HG03565 (cell line): ENCODE data around the gene SPATA6.
"Not testable (repeated sequence)": the region's sequence is repeated elsewhere in the genome, so short reads cannot be mapped to it uniquely, and the experiment has no call there.

Source experiments
- ATAC-seq: cut with Tn5 transposase; IDR thresholded peaks from one replicate; pipeline ENCODE4 v1.9.1; 2021; ENCODE audit warnings: mild to moderate bottlenecking, moderate library complexity; ENCODE audit not compliant: unreplicated experiment

SPATA6 gene

DNA sequence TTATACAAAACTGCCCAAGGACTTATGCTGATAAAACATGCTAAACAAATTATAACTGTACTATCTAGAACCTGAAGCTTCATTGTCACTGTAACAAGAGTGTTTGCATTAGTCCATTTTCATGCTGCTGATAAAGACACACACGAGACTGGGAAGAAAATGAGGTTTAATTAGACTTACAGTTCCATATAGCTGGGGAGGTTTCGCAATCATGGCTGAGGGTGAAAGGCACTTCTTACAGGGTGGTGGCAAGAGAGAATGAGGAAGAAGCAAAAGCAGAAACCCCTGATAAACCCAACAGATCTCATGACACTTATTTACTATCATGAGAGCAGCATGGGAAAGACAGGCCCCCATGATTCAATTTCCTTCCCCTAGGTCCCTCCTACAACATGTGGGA, 100.4 kb downstream of the SPATA6 start:
- no peak for ATAC-seq

GRCh38 chr1:48362901-48363300, 109.1 kb downstream of the SPATA6 start:
- no peak for ATAC-seq

- no peak for ATAC-seq
These were observed 115.1 kb downstream of the SPATA6 start for GRCh38 chr1:48356901-48357300.

DNA sequence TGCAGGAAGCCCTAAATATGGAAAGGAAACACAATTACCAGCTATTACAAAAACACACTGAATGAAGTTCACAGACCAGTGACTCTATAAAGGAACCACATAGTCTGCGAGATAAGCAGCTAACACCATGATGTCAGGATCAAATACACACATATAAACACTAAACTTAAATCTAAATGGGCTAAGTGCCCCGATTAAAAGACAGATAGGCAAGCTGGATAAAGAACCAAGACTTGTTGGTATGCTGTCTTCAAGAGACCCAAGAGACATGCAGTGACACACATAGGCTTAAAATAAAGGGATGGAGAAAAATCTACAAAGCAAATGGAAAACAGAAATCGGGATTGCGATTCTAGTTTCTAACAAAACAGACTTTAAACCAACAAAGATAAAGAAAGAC, 127.6 kb downstream of the SPATA6 start:
- no peak for ATAC-seq

GRCh38 chr1:48341221-48341620, 130.8 kb downstream of the SPATA6 start:
- ATAC-seq: no peak

DNA sequence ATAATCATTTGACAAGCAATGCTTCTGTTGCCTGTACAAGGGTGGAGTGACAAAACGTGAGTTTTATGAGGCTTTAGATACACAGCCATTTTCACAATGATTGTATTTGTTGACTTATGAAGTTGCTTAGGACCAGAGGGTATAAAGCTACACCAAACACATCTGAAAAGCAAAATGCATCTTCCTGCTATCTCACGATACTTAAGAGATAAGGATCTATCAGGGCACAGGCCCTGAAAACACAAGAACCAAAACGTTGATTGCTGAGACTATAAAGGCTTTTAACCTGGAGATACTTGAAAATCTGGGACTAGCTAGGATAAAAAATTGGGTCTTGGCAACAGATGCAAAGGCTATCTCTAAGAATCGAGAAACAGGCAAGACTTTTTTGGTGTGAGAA, 133.7 kb downstream of the SPATA6 start:
- no peak for ATAC-seq

- ATAC-seq: no peak
These were observed 138.7 kb downstream of the SPATA6 start for GRCh38 chr1:48333316-48333715.

GRCh38 chr1:48332115-48332514, 139.9 kb downstream of the SPATA6 start:
- ATAC-seq: no peak

DNA sequence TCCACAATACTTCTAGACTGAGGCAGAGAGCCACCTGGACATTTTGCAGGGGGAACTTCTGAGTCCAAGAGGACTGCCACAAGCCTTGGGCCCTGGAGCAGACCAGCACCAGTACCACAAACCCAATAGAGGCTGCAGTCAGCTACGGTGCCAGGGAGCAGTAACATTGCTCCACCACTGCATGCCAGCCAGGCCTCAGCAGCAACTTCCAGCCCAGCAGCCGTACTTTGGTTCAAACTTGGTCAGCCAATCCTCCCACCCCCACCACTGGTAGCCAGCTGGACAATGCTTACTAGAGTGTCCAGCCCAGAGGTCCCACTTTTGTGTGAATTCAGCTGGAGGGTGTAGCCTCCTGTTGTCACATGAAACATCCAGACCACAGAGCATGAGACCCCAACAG, 142.1 kb downstream of the SPATA6 start:
- no peak for ATAC-seq

GRCh38 chr1:48329486-48329885, 142.5 kb downstream of the SPATA6 start:
- ATAC-seq: no peak

GRCh38 chr1:48311829-48312228, 160.2 kb downstream of the SPATA6 start:
- not testable (repeated sequence) for ATAC-seq

DNA sequence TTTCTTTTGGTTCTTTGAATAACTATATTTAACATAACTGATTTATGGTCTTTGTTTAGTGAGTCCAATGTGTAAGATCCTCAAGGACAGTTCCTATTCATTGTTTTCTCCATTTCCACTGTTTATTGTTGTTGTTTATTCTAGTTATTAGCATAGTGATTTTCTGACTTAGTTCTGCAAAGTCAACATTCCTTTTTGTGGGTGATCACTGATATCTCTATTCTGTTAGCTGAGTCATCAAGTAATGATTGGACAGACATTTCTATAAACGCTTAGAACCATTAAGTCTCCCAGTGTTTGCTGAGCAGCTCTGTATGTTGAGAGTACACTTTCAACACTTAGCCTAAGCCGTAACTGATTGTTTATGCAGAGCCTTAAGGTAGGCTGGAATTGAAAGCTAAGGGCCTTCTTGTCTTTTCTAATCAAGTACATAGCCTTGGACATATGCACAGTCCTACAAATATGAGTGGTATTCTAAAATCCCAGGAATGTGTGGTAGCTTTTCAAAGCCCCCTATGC, 162.4 kb downstream of the SPATA6 start:
- no peak for ATAC-seq

DNA sequence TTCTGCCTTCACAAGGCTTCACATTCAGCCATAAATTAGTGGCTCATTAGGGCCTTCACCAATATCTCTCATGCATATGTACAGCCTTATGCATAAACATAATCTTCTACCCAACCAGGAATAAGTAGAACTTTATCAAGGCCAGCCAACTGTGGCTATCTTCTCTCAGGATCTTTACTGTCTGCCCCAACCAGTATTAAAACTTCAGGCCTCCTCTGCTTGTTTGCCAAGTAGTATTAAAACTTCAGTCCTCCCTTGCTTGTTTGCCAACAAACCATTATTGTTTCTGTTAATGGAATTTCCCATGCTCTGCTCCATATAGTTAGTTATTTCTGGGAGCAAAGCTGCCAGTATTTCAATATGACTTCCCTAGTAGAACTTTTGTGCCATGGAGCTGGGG, 169.4 kb downstream of the SPATA6 start:
- ATAC-seq: no peak

- ATAC-seq: no peak
These were observed 177.3 kb downstream of the SPATA6 start for GRCh38 chr1:48294656-48295055.

- not testable (repeated sequence) for ATAC-seq
These were observed 177.9 kb downstream of the SPATA6 start for GRCh38 chr1:48294094-48294493.

DNA sequence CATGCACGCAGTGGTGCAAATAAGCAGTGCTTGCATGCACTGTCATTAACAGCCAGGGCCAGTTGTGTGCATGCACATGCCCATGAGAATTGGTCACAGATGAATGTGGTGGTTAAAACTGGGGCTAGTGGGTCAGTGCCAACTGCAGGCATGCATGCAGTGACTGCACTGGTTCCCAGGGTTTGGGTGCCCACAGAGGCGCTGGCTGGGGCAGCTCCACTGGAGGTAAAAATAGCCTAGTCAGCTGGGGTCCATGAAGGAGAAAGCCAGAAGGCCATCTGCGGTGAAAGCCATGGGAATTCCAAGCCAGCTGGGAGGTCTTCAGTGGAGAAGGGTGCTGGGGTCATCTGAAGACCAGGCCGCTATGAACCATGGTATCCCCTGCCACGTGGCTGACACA, 179.3 kb downstream of the SPATA6 start:
- ATAC-seq: no peak

GRCh38 chr1:48291421-48291820, 180.6 kb downstream of the SPATA6 start:
- no peak for ATAC-seq

DNA sequence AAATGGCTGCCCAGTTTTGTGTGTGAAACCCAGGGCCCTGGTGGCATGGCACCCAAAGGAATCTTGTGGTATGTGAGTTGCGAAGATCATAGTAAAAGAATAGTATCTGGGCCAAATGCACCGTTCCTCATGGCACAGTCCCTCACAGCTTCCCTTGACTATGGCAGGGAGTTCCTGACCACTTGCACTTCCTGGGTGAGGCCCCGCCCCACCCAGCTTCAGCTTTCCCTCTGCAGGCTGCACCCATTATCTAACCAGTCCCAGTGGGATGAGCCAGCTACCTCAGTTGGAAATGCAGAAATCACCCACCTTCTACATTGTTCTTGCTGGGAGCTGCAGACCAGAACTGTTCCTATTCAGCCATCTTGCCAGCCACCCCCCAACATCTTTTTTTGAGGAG, 186.5 kb downstream of the SPATA6 start:
- no peak for ATAC-seq

- not testable (repeated sequence) for ATAC-seq
These were observed 187.1 kb downstream of the SPATA6 start for GRCh38 chr1:48284696-48285420.

DNA sequence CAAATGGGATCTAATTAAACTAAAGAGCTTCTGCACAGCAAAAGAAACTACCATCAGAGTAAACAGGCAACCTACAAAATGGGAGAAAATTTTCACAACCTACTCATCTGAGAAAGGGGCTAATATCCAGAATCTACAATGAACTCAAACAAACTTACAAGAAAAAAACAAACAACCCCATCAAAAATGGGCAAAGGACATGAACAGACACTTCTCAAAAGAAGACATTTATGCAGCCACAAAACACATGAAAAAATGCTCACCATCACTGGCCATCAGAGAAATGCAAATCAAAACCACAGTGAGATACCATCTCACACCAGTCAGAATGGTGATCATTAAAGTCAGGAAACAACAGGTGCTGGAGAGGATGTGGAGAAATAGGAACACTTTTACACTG, 189.7 kb downstream of the SPATA6 start:
- ATAC-seq: not testable (repeated sequence)

GRCh38 chr1:48277437-48277836, 194.6 kb downstream of the SPATA6 start:
- ATAC-seq: not testable (repeated sequence)

GRCh38 chr1:48266576-48266975, 205.4 kb downstream of the SPATA6 start:
- no peak for ATAC-seq

- ATAC-seq: no peak
These were observed 209.0 kb downstream of the SPATA6 start for GRCh38 chr1:48263041-48263440.
